Brain microvascular endothelial cell (primary cell): Measurements from ENCODE around the gene KCNJ15.

ENCODE experiments used
- DNase-seq: peaks from one replicate; pipeline ENCODE4 v3.0.0-alpha.2; 2020
- H3K27ac ChIP-seq: fragments of 250-450 bp; sonication (Bioruptor Pico); 2 replicates; pipeline ENCODE4 v1.5.1; 2020; ENCODE audit warnings: mild to moderate bottlenecking, moderate library complexity
- H3K27me3 ChIP-seq: fragments of 250-450 bp; sonication (Bioruptor Pico); replicated peaks from 2 replicates; pipeline ENCODE4 v1.5.1; 2020; ENCODE audit warnings: mild to moderate bottlenecking
- H3K36me3 ChIP-seq: fragments of 250-450 bp; sonication (Bioruptor Pico); replicated peaks from 2 replicates; pipeline ENCODE4 v1.5.1; 2020; ENCODE audit warnings: mild to moderate bottlenecking
- H3K4me3 ChIP-seq: 2 replicates; pipeline ENCODE4 v1.5.1; 2011; ENCODE audit warnings: low read depth, mild to moderate bottlenecking, control low read depth, low read length, moderate library complexity
- CTCF ChIP-seq: IDR thresholded peaks from 2 replicates; pipeline ENCODE4 v1.5.1; 2011; ENCODE audit warnings: low read depth, mild to moderate bottlenecking, moderate library complexity, low read length, control low read depth, inconsistent platforms; ENCODE audit errors: missing control alignments
- in situ Hi-C: cut with HindIII; loops from 2 replicates; pipeline ENCODE4 v1.10.0; 2017; ENCODE audit warnings: low sequenced_read_pairs, low pct_ligation_motif_present

KCNJ15 gene

GRCh38 chr21:38277501-38278131 lies 20.8 kb downstream of the KCNJ15 start:
- TF ChIP-seq CTCF: no peak
- Histone ChIP-seq H3K4me3 (no peak overlapping the region), H3K27me3 (no peaks in the 10 kb centered on the region), H3K36me3 (no peaks in the 10 kb centered on the region), H3K27ac (peak overlapping the region; percentile 74)
- in situ Hi-C loops: no loop called here
- peak; percentile 97 for DNase-seq

- Histone ChIP-seq H3K27me3 (no peaks in the 10 kb centered on the region), H3K4me3 (no peak overlapping the region), H3K27ac (no peak overlapping the region), H3K36me3 (no peaks in the 10 kb centered on the region)
- in situ Hi-C loops: no loop called here
- no peak for TF ChIP-seq CTCF
- DNase-seq: no peak
Observed at GRCh38 chr21:38280454-38280853, 23.7 kb downstream of the KCNJ15 start.

- Histone ChIP-seq H3K4me3 (no peak overlapping the region), H3K27me3 (no peaks in the 10 kb centered on the region), H3K36me3 (no peaks in the 10 kb centered on the region), H3K27ac (no peak overlapping the region)
- no peak for DNase-seq
- no peak for TF ChIP-seq CTCF
- in situ Hi-C loops: no loop called here
Observed at GRCh38 chr21:38280867-38281266, 24.1 kb downstream of the KCNJ15 start.

GRCh38 chr21:38282921-38283320 lies 26.1 kb downstream of the KCNJ15 start:
- no peak overlapping the region for H3K27ac ChIP-seq
- in situ Hi-C loops: no loop called here
- H3K27me3 ChIP-seq: no peaks in the 10 kb centered on the region
- TF ChIP-seq CTCF: no peak
- no peak overlapping the region for H3K4me3 ChIP-seq
- no peaks in the 10 kb centered on the region for H3K36me3 ChIP-seq
- DNase-seq: no peak

GRCh38 chr21:38284216-38284615 lies 27.4 kb downstream of the KCNJ15 start:
- no peak for TF ChIP-seq CTCF
- Histone ChIP-seq H3K27me3 (no peaks in the 10 kb centered on the region), H3K4me3 (no peak overlapping the region), H3K27ac (no peak overlapping the region), H3K36me3 (no peaks in the 10 kb centered on the region)
- in situ Hi-C loops: no loop called here
- DNase-seq: no peak
